Activated CD4-positive, alpha-beta T cell treated with anti-CD3 and anti-CD28 coated beads for 1 hour (primary cell): ENCODE measurements around the gene TMEM52B.
A peak's percentile ranks its signal among the peaks of the same experiment; 100 is the strongest.

ENCODE experiments used
- DNase-seq: peaks from one replicate; pipeline ENCODE4 v3.0.0-alpha.2; 2020

The TMEM52B gene

DNA sequence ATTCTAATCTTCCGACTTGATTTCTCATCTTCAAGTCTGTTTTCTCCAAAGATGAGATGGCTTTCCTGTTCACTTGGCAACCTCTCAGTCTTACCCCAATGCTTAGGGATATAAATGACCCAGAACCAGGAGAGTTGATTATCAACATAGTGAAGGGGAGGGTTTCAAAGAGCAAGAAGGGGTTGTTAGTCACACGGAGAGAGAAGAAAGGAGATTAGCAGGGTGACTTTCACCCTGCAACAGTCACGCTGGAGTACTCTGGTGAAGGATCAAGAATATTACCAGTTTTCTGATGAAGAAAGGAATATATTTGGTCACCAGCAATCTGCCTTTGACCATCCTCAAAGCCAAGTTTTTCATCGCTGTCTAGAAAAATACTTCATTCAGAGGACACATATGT lies at the start of gene TMEM52B:
Gene TMEM52B (plus strand): TSS at position 212 of the 400 bp plus-strand sequence. CDS start 543 bp downstream, outside the sequence.
- no peak for DNase-seq

DNA sequence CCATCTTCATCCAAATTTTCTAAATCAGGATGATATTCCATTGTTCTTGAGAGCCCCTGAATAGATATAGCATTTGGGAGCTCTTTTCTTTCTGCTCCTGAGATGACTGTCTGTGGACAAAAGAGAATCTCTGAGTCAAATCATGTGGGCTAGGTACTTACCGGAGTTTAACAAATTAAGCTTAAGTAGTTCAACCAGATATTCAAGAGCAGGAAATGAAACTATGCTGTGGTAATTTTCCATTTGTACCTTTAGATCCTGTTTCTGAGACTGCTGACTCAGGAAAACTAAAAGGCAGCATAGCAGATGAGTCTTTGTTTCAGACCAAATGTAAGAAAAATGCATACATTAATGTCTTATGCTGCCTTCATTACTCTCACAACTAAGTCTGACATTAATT lies 48.8 kb upstream of the TMEM52B start, which contains the start of gene CLEC7A:
Gene CLEC7A (minus strand): TSS at position 158 of the 400 bp plus-strand sequence. CDS start 117 bp downstream, at position 41.
- DNase-seq, result no peak

DNA sequence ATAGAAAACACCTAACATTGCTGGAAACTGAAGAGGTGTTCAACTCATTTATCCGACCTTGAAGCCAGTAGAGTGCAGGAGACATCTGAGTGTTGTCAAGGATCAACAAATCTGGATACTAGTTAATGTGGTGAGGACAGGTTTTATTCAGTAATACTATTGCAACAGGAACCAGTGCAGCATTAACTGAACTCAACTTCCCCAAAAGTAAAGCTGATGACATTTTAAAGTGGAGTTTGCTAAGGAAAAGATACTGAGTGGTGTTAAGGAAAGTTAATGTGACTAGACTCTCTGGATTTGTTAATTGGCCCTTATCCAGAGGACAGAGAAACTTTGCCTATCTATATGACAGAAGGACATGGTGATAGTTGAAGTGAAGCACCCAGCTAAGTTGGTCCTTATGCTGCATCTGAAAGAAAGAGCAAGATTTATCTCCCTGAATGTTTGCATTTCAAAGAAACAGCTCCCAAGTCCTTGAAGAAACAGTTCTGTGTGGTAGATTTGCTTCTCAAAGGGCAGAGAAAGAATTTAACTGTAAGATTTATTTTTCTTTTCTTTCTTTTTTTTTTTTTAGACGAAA lies 47.6 kb upstream of the TMEM52B start:
- no peak for DNase-seq

DNA sequence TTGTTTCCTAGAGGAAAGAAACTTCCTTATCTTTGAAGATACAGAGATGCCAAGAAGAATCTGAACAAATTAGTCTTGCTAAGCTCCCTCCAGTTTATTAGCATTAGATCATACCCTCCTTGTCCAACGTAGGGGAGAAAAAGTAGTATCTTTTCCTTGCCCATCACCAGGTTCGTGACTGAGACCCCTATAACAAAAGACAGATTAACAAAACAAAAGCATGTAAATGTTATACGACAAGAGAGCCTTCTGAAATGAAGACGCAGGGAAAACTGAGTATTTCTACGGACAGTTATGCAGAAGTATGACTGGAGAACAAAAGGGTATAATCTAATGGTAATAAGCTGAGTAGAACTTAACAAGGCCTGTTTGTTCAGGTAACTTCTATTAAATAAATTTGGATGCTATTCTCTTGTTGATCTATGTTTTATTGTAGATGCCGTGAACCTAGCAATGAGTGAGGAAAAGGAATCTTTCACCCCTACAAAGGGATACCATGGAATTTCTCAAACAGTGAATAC lies 45.9 kb upstream of the TMEM52B start:
- DNase-seq, result no peak

DNA sequence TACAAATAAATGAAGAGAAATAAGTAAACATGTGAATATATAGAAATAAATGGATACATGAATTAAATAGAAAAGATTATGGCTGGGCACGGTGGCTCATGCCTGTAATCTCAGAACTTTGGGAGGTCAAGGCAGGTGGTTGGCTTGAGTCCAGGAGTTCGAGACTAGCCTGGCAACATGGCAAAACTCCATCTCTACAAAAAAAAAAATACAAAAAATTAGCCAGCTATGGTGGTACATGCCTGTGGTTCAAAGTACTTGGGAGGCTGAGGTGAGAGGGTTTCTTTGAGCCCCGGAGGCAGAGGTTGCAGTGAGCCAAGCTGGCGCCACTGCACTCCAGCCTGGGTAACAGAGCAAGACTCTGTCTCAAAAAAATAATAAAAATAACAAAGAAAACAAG lies 43.7 kb upstream of the TMEM52B start:
- no peak for DNase-seq

DNA sequence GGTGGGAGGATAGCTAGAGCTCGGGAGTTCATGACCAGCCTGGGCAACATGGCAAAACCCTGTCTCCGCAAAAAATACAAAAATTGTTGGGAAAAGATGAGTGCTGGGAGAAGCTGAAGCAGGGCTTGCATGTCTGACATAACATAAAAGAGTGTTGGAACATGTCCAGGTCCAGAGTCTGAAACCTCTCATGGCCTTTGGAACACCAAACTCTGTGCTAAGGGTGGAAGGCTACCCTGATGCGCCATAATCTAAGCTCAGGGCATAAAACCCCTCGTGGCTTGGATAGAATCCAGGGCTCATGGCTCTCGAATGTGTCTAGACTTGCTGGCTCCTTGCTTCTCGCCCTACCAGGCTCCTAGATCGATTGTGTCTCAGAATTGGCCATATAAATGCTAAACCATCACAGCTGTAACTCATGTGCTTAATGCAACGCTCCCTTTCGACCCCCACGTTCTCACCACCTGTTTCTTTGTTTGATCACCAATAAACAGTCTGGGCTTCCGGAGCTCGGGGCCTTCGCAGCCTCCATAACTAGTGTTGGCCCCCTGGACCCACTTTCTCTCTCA lies 42.1 kb upstream of the TMEM52B start:
- DNase-seq, result no peak

DNA sequence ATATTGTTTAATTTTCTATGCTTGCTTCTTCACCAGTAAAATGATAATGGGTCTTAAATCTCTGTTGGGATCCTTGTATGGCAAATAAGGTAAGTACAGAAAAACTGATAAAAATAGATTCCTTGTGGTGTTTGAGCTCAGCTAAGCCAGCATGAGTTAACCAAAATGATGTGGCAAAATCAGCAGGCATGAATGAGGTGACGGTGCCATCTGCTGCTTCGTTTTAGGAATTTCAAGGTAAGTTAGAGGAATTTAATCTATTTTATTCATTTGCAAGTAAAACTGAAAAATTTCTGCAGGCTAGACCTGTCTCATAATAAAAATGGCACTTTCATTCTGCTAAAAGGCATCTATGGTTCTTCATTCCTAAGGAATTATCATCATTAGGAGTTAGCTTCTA lies 38.8 kb upstream of the TMEM52B start:
- DNase-seq, result peak; percentile 11

DNA sequence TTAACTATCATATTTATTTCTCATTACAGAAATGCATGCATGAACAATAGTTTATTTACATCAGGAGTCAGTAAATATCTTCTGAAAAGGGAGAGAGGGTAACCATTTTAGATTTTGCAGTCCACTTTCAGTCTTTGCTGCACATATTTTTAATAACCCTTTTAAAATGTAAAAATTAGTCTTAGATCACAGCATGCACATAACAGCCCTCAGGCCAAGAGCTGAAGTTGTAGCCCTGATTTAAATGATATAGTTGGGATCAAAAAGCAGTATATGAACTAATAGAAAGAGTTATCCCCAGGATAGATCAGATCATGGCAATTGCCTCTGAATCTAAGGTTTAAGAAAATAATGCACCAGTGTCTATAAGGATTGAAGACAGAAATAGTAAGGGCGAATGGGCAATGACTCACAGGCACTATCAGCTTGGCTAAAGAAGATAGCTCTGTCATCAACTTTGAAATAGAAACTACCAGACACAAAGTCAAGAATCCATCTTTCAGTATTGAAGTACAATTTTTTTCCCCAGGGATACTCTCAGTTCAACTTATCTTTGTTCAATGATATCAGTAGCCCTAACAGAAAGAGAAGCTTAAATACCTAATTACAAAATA lies 35.7 kb upstream of the TMEM52B start:
- DNase-seq, result no peak

DNA sequence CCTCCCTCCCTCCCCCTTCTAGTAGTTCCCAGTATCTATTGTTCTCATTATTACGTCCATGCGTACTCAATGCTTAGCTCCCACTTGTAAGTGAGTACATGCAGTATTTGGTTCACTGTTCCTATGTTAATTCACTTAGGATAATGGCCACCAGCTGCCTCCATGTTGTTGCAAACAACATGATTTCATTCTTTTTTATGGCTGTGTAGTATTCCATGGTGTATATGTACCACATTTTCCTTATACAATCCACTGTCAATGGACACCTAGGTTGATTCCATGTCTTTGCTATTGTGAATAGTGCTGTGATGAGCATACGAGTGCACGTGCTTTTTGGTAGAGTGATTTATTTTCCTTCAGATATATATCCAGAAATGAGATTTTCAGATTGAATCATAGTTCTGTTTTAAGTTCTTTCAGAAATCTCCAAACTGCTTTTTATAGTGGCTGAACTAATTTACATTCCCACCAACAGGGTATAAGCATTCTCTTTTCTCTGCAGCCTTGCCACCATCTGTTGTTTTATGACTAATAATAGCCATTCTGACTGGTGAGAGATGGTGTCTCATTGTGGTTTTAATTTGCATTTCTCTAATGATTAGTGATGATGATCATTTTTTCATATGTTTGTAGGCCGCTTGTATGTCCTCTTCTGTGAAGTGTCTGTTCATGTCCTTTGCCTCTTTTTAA lies 31.0 kb upstream of the TMEM52B start:
- DNase-seq, result no peak

DNA sequence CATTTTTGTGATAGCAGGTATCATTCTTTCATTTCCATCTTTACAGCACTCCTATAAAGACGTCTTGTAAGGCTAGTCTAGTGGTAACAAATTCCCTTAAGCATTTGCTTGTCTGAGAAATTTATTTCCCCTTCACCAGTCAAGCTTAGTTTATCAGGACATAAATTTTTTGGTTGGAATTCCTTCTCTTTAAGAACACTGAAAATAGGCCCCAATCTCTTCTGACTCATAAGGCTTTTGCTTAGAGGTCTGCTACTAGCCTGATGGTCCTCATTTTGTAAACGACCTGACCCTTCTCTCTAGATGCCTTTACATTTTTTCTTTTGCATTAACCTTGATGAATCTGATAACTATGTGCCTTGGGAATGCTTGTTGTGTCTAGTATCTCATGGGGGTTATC lies 27.2 kb upstream of the TMEM52B start:
- no peak for DNase-seq

DNA sequence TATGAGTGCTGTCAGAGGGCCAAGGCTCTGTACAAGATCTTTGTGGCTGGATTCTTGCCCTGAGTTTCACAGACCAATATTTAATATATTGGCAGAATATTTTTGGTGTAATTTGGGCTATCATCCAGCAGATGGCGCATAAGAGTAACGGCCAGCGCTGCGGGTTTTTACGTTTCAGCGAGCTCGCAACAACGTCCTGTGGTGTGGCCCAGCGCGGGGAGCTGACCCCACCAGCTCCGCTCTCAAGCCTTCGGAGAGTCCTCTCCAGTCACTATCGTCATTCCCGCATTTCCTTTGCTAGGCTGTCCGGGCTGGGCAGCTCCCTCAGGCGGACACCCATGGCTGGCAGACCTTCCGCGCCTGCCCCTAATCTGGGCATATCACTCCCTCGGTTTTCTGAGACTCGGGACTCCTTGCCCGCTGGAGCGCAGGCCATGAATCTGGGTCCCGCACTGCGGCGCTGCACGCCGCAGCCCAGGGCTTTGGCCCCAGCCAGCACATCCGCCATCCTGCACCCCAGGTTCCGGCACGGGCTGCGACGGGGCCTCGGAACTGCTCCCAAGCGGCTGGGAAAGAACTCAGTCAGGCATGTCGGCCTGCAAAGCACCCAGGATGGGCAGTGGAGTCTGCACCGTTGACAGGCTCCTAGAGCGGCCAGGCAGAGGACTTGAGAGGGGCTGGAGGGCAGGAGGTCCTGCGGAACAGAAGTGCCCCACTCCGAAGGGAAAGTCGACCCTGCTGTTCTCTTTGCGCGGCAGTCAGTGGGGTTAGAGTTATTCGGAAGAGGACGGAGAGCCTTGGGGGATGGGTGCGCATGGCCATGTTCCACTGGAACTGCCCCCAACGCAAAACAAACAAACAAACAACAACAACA lies 25.3 kb upstream of the TMEM52B start:
- peak; percentile 32 for DNase-seq

DNA sequence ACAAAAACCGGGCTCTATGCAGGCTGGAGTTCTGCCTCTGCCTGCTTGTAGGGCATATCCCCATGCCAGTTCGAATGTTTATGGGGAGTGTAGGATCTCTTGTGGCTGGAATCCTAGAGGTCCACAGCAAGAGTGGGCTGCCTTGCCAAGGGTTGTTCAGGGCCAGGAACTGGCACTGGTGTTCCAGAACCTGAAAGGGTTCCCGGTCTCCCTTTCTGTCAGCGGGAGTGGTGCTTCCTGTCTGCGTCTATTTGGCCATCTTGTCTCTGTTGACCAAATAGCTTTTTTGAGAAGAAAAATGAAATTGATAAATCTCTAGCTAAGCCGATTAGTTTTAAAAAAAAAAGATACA lies 24.7 kb upstream of the TMEM52B start:
- no peak for DNase-seq

DNA sequence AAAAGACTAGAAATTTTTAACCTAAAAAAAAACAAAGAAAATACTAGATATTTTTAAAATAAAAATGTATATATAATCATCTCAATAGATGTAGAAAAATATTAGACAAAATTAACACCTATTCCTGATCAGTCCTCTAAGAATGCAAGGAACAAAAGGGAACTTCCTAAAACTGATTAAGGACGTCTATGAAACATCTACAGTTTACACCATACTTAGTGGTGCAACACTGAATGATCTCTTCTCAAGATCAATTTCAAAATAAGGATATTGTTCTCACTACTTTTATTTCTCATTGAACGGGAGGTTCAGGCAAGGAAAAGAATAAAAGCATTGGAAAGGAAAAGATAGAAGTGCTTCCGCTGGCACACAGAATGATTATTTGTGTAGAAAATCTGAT lies 22.9 kb upstream of the TMEM52B start:
- no peak for DNase-seq

DNA sequence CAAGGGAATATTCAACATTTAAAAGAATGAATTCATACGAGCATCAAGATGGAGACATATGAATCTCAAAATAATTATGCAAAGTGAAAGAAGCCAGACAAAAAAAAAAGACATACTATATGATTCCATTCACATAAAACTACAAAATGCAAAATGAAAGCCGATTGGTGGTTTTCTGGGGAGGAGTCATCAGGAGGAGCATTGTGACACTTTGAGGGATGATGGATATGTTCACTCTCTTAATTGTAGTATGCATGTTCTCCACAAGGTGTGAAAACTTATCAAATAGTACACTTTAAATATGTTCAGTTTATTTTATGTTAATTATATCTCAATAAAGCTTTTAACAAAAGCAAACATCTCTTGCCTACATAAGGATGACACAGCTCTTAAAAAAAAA lies 20.4 kb upstream of the TMEM52B start:
- DNase-seq, result no peak

DNA sequence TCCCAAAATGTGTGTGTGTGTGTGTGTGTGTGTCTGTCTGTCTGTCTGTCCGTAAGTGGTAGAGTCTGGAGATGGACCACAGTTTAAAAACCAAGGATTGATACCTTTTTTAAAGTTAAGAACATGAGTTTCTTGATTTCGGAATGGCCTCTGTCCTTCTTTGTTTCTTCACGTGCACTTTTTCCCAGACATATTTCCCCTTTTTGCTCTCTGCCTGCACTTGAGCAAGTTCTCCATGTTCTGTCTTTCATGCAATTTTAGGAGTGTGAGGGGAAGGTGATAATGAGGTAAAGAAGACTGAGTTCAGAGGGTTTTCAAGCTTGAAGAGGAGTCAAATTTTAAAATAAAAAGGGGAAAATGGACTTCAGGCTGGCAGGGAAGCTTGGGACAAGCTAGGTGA lies 19.6 kb upstream of the TMEM52B start:
- DNase-seq, result no peak

DNA sequence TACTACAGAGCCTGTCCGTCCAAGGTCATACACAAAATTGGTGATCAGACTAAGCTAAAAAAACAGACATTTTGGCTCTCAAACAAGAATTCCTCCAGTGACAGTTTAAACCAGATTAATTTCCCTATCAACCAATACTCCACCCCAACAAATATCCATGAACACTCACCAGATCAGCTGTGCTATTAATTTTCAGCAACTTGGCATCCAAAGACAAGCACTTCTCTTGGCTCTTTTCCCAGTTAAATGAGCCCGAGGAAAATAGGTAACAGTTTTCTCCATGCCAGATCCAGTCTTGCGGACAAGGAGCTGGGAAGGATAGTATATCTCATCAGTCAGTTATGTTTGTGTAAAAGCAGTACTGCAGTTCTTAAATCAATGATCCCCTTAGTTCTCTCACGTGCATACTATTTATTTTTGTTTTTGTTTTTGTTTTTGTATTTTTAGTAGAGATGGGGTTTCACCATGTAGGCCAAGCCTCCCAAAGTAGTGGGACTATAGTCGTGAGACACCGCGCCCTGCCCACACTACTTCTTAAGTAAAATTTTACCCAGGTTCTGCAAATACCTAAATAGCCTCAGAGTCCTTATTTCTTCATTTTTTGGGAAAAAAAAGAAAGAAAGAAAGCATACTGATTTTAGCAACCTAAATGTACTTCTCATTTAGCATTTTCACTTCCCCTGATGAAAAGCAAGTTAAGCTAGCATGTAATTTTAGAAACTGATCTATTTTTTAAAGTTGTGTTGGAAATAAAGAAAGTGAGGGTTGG lies 18.0 kb upstream of the TMEM52B start:
- DNase-seq, result no peak

DNA sequence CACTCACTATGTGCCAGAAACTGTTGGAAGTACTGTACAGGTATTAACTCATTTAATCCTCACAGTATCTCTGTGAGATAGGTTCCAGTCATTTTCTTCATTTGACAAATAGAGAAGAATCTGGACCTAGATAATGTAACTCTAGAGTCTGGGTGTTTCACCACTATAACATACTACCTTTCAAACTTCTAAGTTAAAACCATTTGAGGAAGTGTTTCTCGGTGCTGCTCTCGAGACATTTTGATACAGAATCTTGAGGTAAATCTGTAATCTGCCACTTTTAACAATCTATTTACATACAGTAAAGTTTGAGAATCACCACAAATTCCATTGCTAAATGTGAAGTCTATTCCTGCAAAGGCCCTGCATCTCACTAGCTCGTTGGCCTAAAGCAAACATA lies 15.7 kb upstream of the TMEM52B start:
- DNase-seq, result no peak

DNA sequence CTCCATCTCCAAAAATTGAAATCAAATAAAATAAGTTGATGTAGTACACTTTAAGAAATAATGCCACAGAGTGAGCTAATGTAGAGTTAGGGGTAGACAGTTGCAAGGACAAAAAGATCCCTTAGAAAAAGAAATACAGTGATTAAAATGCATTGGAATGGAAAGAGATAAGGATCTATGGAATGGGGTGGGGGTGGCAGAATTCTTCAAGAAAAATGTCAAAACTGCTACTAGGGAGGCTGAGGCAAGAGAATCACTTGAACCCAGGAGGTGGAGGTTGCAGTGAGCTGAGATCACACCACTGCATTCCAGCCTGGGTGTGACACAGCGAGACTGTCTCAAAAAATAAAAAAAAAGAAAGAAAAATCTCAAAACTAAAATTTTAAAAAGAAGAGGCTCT lies 13.4 kb upstream of the TMEM52B start:
- DNase-seq, result no peak

DNA sequence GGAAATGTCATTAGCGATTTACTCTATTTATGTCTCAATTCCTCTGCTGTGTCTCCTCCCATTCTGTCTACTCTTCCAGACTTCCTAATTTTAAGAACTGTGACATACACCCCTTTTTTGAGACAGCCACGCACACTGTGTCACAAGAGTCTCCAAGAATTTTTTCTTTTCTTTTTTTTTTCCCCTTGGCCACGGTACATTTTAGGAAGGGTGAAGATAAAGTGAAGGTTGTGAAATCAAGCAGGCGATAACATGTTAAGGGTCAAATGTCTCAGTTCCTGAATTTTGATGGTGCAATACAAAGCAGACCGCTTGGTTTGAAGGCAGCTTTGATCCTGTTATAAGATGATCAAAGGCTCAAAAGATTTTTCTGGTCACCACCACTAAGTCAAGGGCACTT lies 11.2 kb upstream of the TMEM52B start:
- DNase-seq, result no peak

DNA sequence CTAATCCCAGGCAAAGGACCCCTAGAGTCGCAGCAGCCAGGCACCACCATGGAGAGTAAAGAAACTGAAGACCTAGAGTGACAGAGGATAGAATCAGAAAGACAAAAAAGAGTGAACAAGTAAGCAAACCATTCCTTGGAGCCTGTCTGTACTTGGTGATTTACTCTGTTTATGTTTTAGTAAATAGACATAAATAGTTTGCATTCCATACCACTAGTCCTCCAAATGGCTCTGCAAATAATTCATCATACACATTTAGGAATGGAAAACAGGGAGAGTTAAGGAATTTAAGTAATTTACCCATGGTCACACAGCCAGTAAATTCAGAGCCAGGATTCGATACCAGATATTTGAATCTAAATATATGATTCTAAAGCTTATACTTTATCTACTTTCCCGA lies 9.7 kb upstream of the TMEM52B start:
- DNase-seq, result no peak

DNA sequence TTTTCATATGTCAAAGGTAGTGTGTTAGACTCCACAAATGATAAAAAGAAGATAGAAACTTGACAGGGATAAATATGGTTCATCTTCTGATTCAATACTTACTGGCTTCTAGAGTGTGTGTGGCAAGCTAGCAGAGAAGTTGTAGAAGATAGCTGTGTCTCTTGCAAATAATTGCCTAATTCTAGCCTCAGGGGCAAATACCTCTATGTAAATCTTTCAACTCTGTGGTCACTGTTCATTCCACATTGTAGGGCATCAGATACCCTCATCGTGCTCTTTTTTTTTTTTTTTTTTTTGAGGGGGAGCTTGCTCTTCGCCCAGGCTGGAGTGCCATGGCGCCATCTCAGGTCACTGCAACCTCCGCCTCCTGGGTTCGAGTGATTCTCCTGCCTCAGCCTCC lies 8.6 kb upstream of the TMEM52B start:
- DNase-seq, result no peak
